Activated T-helper 2 cell treated with anti-CD3 and anti-CD28 coated beads, Interferon-gamma antibody, Interleukin-2, Interleukin-4, amounts not matched to agents 10 μg/mL and 5 μg/mL and 100 μg/mL, durations not matched to agents 14 hours and 24 hours and 36 hours (primary cell): ENCODE results near the gene NEUROD4. TPM values are rescaled to one million over a fixed set of nuclear protein-coding genes. Genes with fewer than 3 reads are reported as not detected.

ENCODE experiments used
- DNase-seq: peaks from one replicate; pipeline ENCODE4 v3.0.0; 2021; ENCODE audit warnings: low spot score
- H3K27ac Mint-ChIP-seq: one replicate; pipeline ENCODE4 v1.8.0; 2021; ENCODE audit warnings: mixed read lengths
- H3K27me3 Mint-ChIP-seq: one replicate; pipeline ENCODE4 v1.8.0; 2021; ENCODE audit warnings: low read depth, mixed read lengths
- H3K36me3 Mint-ChIP-seq: one replicate; pipeline ENCODE4 v1.8.0; 2021; ENCODE audit warnings: low read depth, mixed read lengths
- H3K4me1 Mint-ChIP-seq: one replicate; pipeline ENCODE4 v1.8.0; 2021; ENCODE audit warnings: low read depth, mixed read lengths
- H3K4me3 Mint-ChIP-seq: one replicate; pipeline ENCODE4 v1.8.0; 2021; ENCODE audit warnings: low read depth, mild to moderate bottlenecking, moderate library complexity, mixed read lengths
- H3K9me3 Mint-ChIP-seq: one replicate; pipeline ENCODE4 v1.8.0; 2021; ENCODE audit warnings: mixed read lengths
- intact Hi-C: fragments of 100-400 bp; cut with micrococcal nuclease; formaldehyde crosslinking; loops from one replicate; pipeline ENCODE4 v1.15.1; 2023
- total RNA-seq: library from RNA; stranded (reverse); gene quantifications from 2 replicates; pipeline ENCODE4 v1.2.3, GENCODE V29; 2022

NEUROD4 gene
- total RNA-seq, 1 donor from 2014 or later: not detected

GRCh38 chr12:55002355-55002754, 17.4 kb upstream of the NEUROD4 start:
- Mint-ChIP-seq H3K27ac (no peak overlapping the region), H3K36me3 (peaks cover 2% of the 10 kb centered on the region), H3K4me1 (peaks cover 5% of the 10 kb centered on the region), H3K4me3 (no peak overlapping the region), H3K9me3 (peaks cover 10% of the 10 kb centered on the region), H3K27me3 (no peaks in the 10 kb centered on the region)
- intact Hi-C loops: no loop called here
- no peak for DNase-seq

GRCh38 chr12:55008944-55009585, 10.7 kb upstream of the NEUROD4 start:
- DNase-seq: no peak
- Mint-ChIP-seq H3K4me3 (no peak overlapping the region), H3K27ac (no peak overlapping the region), H3K4me1 (no peaks in the 10 kb centered on the region), H3K36me3 (peaks cover 2% of the 10 kb centered on the region), H3K27me3 (peaks cover 6% of the 10 kb centered on the region), H3K9me3 (peaks cover 16% of the 10 kb centered on the region)
- intact Hi-C loops: no loop called here

GRCh38 chr12:55017416-55017925, 2.3 kb upstream of the NEUROD4 start:
- Mint-ChIP-seq H3K36me3 (no peaks in the 10 kb centered on the region), H3K9me3 (peaks cover 4% of the 10 kb centered on the region), H3K27ac (no peak overlapping the region), H3K27me3 (peaks cover 55% of the 10 kb centered on the region), H3K4me3 (no peak overlapping the region), H3K4me1 (peaks cover 5% of the 10 kb centered on the region)
- intact Hi-C loops: no loop called here
- DNase-seq: no peak

GRCh38 chr12:55024575-55024974, 4.8 kb downstream of the NEUROD4 start:
- intact Hi-C loops: no loop called here
- no peaks in the 10 kb centered on the region for H3K9me3 Mint-ChIP-seq
- H3K27me3 Mint-ChIP-seq: peaks cover 59% of the 10 kb centered on the region

GRCh38 chr12:55025508-55025907, 5.7 kb downstream of the NEUROD4 start:
- no peak overlapping the region for H3K27ac Mint-ChIP-seq
- no peak for DNase-seq
- H3K27me3 Mint-ChIP-seq: peaks cover 55% of the 10 kb centered on the region
- H3K4me1 Mint-ChIP-seq: no peaks in the 10 kb centered on the region
- H3K9me3 Mint-ChIP-seq: no peaks in the 10 kb centered on the region
- intact Hi-C loops: no loop called here
- no peak overlapping the region for H3K4me3 Mint-ChIP-seq
- no peaks in the 10 kb centered on the region for H3K36me3 Mint-ChIP-seq

More at GRCh38 chr12:55024575-55024974, 4.8 kb downstream of the NEUROD4 start:
- H3K4me3 Mint-ChIP-seq: no peak overlapping the region
- H3K36me3 Mint-ChIP-seq: no peaks in the 10 kb centered on the region
- H3K27ac Mint-ChIP-seq: no peak overlapping the region
- DNase-seq: no peak
- H3K4me1 Mint-ChIP-seq: peaks cover 4% of the 10 kb centered on the region

GRCh38 chr12:55034218-55034617, 14.4 kb downstream of the NEUROD4 start:
- Mint-ChIP-seq H3K9me3 (no peaks in the 10 kb centered on the region), H3K36me3 (no peaks in the 10 kb centered on the region), H3K4me3 (no peak overlapping the region), H3K27me3 (peaks cover 25% of the 10 kb centered on the region), H3K27ac (no peak overlapping the region), H3K4me1 (peaks cover 18% of the 10 kb centered on the region)
- intact Hi-C loops: no loop called here
- no peak for DNase-seq

GRCh38 chr12:55036326-55037115, 16.7 kb downstream of the NEUROD4 start:
- Mint-ChIP-seq H3K9me3 (no peaks in the 10 kb centered on the region), H3K4me1 (peaks cover 18% of the 10 kb centered on the region), H3K36me3 (no peaks in the 10 kb centered on the region), H3K4me3 (peak overlapping the region; percentile 20), H3K27me3 (peaks cover 33% of the 10 kb centered on the region), H3K27ac (no peak overlapping the region)
- intact Hi-C loops: no loop called here
- DNase-seq: no peak

- DNase-seq: no peak
- Mint-ChIP-seq H3K4me1 (peaks cover 18% of the 10 kb centered on the region), H3K27me3 (peaks cover 34% of the 10 kb centered on the region), H3K36me3 (no peaks in the 10 kb centered on the region), H3K27ac (no peak overlapping the region), H3K9me3 (no peaks in the 10 kb centered on the region), H3K4me3 (no peak overlapping the region)
- intact Hi-C loops: no loop called here
These were observed 17.7 kb downstream of the NEUROD4 start for GRCh38 chr12:55037351-55037987.

GRCh38 chr12:55039395-55040354, 19.9 kb downstream of the NEUROD4 start:
- DNase-seq: no peak
- Mint-ChIP-seq H3K27me3 (peaks cover 40% of the 10 kb centered on the region), H3K9me3 (no peaks in the 10 kb centered on the region), H3K4me1 (peaks cover 18% of the 10 kb centered on the region), H3K27ac (no peak overlapping the region), H3K36me3 (no peaks in the 10 kb centered on the region), H3K4me3 (no peak overlapping the region)
- intact Hi-C loops: no loop called here

GRCh38 chr12:55041345-55042055, 21.7 kb downstream of the NEUROD4 start:
- no peaks in the 10 kb centered on the region for H3K9me3 Mint-ChIP-seq
- H3K36me3 Mint-ChIP-seq: no peaks in the 10 kb centered on the region
- intact Hi-C loops: no loop called here
- DNase-seq: no peak
- peaks cover 38% of the 10 kb centered on the region for H3K27me3 Mint-ChIP-seq
- H3K4me3 Mint-ChIP-seq: no peak overlapping the region
- no peak overlapping the region for H3K27ac Mint-ChIP-seq
- H3K4me1 Mint-ChIP-seq: peaks cover 9% of the 10 kb centered on the region

GRCh38 chr12:55043542-55043941, 23.8 kb downstream of the NEUROD4 start:
- intact Hi-C loops: no loop called here
- H3K27me3 Mint-ChIP-seq: peaks cover 33% of the 10 kb centered on the region
- H3K4me3 Mint-ChIP-seq: no peak overlapping the region
- no peaks in the 10 kb centered on the region for H3K36me3 Mint-ChIP-seq
- no peak for DNase-seq
- no peaks in the 10 kb centered on the region for H3K4me1 Mint-ChIP-seq
- H3K27ac Mint-ChIP-seq: no peak overlapping the region
- no peaks in the 10 kb centered on the region for H3K9me3 Mint-ChIP-seq

- H3K27me3 Mint-ChIP-seq: peaks cover 28% of the 10 kb centered on the region
These were observed 24.4 kb downstream of the NEUROD4 start for GRCh38 chr12:55044135-55044534.

More at GRCh38 chr12:55044135-55044534, 24.4 kb downstream of the NEUROD4 start:
- no peaks in the 10 kb centered on the region for H3K36me3 Mint-ChIP-seq
- intact Hi-C loops: no loop called here
- no peak for DNase-seq
- H3K4me1 Mint-ChIP-seq: no peaks in the 10 kb centered on the region
- no peak overlapping the region for H3K4me3 Mint-ChIP-seq
- H3K9me3 Mint-ChIP-seq: no peaks in the 10 kb centered on the region
- H3K27ac Mint-ChIP-seq: no peak overlapping the region
